Activated CD4-positive, CD25-positive, alpha-beta regulatory T cell treated with anti-CD3 and anti-CD28 coated beads, Interleukin-2, amount 50 U/mL, for 72 hours (primary cell): ENCODE data around the gene TH.
"Not testable (repeated sequence)": the region's sequence is repeated elsewhere in the genome, so short reads cannot be mapped to it uniquely, and the experiment has no call there.

Experiments used
- DNase-seq: peaks from one replicate; pipeline ENCODE4 v3.0.0; 2021

Gene TH

GRCh38 chr11:2194877-2195755 lies 23.5 kb upstream of the TH start:
- peak; percentile 64 for DNase-seq

GRCh38 chr11:2193888-2194595 lies 22.4 kb upstream of the TH start:
- not testable (repeated sequence) for DNase-seq

- no peak for DNase-seq
Measured at GRCh38 chr11:2193099-2193887, 21.7 kb upstream of the TH start.

GRCh38 chr11:2192435-2192834 lies 20.8 kb upstream of the TH start:
- DNase-seq = no peak

- DNase-seq = no peak
Measured at GRCh38 chr11:2191883-2192282, 20.3 kb upstream of the TH start.

GRCh38 chr11:2190657-2191471 lies 19.2 kb upstream of the TH start:
- DNase-seq = no peak

- DNase-seq = no peak
Measured at GRCh38 chr11:2189938-2190656, 18.5 kb upstream of the TH start.

GRCh38 chr11:2188745-2189144 lies 17.1 kb upstream of the TH start:
- DNase-seq = no peak

GRCh38 chr11:2187280-2187707 lies 15.7 kb upstream of the TH start:
- DNase-seq = no peak

GRCh38 chr11:2186669-2187279 lies 15.2 kb upstream of the TH start:
- no peak for DNase-seq

- no peak for DNase-seq
Measured at GRCh38 chr11:2185324-2186085, 13.9 kb upstream of the TH start.

GRCh38 chr11:2182692-2183474 lies 11.3 kb upstream of the TH start:
- DNase-seq = no peak

GRCh38 chr11:2182075-2182474 lies 10.5 kb upstream of the TH start:
- DNase-seq = no peak

GRCh38 chr11:2180789-2181370 lies 9.3 kb upstream of the TH start:
- no peak for DNase-seq

- DNase-seq = no peak
Measured at GRCh38 chr11:2180347-2180746, 8.7 kb upstream of the TH start.

- no peak for DNase-seq
Measured at GRCh38 chr11:2179516-2179915, 7.9 kb upstream of the TH start.

- no peak for DNase-seq
Measured at GRCh38 chr11:2178906-2179494, 7.4 kb upstream of the TH start.

- not testable (repeated sequence) for DNase-seq
Measured at GRCh38 chr11:2178055-2178773, 6.6 kb upstream of the TH start.
